GM19239 (cell line): ENCODE results near the gene B4GALT2.
A peak's percentile ranks its signal among the peaks of the same experiment; 100 is the strongest.

ENCODE experiments used
- DNase-seq: peaks from one replicate; pipeline ENCODE4 v3.0.0; 2011; ENCODE audit warnings: low spot score; ENCODE audit not compliant: insufficient read length
- FAIRE-seq: peaks from 2 replicates; lab custom pipeline; 2011; peaks lifted over from hg19 to GRCh38; lab: Jason Lieb, UNC

B4GALT2 gene, protein sequence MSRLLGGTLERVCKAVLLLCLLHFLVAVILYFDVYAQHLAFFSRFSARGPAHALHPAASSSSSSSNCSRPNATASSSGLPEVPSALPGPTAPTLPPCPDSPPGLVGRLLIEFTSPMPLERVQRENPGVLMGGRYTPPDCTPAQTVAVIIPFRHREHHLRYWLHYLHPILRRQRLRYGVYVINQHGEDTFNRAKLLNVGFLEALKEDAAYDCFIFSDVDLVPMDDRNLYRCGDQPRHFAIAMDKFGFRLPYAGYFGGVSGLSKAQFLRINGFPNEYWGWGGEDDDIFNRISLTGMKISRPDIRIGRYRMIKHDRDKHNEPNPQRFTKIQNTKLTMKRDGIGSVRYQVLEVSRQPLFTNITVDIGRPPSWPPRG

DNA sequence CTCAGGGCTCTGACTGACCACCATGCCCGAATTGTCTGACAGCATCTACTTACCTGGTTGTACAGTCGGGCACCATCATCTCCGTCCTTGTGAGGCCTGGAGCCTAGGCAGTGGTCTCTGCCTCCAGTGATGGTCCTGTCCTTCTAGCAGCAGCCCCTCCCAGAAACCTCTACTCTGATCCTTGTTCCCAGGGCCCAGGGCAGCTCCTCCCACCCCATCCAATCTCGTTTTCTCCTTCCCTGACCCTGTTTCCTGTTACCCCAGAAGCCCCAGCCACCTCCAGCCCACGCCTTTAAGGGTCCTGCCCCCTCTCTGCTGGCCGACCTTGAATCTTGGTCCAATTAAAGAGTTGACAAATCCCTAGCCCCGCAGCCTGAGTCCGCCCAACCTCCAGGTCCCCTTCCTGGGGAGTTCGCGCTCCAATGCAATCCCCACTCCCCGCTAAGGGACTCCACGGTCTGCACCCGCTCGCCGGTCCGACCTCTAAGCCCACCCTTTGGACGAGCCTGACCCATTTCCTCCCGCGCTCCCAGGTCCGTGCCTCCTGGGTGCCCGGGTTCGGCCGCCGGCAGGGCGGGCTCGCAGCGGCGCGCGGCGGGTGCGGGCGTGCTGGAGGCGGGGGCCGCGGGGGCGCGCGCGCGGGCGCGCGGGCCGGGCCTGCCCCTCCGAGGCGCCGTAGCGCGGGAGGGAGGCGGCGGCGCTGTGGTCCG is at the start of gene B4GALT2:
B4GALT2 (plus strand) TSS at position 660 of the 710 bp plus-strand sequence. CDS start 1,951 bp downstream, outside the sequence.
- peak; percentile 72 for FAIRE-seq
- peak; percentile 85 for DNase-seq

DNA sequence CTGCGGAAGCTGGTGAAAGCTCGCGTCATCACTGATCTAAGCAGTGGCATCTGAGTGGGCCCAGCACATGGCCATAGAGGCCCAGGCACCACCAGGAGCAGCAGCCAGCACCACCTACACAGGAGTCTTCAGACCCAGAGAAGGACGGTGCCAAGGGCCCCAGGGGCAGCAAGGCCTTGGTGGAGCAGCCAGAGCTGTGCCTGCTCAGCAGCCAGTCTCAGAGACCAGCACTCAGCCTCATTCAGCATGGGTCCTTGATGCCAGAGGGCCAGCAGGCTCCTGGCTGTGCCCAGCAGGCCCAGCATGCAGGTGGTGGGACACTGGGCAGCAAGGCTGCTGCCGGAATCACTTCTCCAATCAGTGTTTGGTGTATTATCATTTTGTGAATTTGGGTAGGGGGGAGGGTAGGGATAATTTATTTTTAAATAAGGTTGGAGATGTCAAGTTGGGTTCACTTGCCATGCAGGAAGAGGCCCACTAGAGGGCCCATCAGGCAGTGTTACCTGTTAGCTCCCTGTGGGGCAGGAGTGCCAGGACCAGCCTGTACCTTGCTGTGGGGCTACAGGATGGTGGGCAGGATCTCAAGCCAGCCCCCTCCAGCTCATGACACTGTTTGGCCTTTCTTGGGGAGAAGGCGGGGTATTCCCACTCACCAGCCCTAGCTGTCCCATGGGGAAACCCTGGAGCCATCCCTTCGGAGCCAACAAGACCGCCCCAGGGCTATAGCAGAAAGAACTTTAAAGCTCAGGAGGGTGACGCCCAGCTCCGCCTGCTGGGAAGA is 48.7 kb upstream of the B4GALT2 start:
- FAIRE-seq, result no peak

DNA sequence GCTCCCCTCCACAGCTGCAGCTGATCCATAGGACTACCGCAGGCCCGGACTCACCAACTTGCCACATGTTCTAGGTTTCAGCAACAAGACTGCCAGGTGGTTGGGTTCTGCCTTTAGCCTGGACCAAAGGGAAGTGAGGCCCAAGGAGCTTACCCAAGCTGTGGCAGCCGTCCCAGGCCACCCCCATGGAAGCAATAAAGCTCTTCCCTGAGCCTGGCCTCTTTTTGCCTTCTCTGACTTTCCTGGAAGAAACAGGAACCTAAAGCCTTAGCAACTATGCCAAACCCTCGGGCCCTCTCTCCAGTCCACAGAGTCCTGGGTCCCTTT is 48.1 kb upstream of the B4GALT2 start:
- FAIRE-seq, result no peak
- DNase-seq, result no peak

More for the DNA sequence above, 48.7 kb upstream of the B4GALT2 start:
- no peak for DNase-seq

DNA sequence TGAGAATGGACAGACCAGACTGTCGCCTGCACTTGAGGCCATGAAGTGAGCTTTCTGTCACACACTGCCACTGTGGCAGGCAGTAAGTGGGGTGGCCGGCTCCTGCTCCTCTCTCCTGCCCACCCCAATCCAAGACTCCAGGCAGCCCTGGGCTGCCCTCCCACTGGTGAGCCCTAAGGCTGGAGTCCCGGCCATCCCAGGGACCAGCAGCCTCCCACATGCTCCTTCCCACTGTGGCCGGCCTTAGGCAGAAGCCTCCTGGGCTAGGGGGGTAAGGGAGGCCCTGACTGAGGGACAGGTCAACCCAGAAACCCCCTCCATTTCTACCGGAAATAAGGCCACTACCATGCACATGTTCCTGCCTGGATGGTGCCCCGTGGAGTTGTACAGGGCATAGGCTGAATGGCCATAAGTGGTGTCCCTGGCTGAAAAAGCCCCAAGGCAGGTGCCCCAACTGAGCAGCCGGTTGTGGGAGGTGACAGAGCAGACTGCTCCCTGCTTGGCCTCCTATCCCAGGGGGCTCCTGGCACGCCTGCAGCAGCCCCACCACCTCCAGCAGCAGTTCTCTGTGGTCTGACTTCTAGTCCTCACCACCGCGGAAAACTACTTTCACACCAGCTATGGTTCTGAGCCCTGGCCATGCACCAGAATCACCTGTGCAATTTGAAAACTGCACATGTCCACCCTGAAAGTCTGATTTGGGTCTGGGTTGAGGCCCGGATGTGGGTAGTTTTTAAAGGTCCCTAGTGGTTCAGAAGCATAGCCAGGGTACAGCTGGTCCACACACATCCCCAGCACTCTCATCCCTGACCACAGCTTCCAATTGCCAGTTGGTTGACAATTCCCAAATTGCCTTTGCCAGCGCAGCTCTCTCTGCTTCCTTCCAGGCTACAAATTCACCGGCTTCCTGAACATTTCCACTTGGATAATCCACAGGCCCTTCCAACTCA is 47.0 kb upstream of the B4GALT2 start:
- no peak for FAIRE-seq
- no peak for DNase-seq

DNA sequence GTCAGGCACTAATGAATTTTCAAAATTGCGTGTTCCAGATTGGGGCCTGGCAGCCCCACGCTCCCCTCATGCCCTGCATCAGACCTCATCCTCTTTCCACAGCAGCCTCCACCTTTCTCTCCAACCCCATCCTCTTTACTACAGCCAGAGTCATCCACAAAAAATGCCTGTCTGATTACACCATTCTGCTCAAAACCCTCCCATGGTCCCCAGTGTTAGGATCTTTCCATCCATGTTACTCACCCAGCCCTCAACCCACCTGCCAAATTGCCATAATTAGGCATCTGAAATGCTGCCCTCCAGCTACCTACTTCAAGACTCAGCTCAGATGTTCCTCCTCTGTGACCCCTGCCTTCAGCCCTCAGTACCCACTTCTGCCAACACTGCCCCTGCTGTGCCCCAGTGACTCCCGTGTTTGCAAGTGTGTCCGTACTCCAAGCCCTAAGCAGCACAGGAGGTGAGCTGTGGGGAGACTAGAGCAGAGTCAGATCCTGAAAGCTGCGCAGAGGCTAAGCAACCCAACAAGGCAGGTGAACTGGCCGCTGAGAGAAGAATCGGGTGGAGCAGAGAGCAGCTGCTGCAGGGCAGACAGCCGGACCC is 46.1 kb upstream of the B4GALT2 start:
- DNase-seq (no peak), FAIRE-seq (peak; percentile 74)

DNA sequence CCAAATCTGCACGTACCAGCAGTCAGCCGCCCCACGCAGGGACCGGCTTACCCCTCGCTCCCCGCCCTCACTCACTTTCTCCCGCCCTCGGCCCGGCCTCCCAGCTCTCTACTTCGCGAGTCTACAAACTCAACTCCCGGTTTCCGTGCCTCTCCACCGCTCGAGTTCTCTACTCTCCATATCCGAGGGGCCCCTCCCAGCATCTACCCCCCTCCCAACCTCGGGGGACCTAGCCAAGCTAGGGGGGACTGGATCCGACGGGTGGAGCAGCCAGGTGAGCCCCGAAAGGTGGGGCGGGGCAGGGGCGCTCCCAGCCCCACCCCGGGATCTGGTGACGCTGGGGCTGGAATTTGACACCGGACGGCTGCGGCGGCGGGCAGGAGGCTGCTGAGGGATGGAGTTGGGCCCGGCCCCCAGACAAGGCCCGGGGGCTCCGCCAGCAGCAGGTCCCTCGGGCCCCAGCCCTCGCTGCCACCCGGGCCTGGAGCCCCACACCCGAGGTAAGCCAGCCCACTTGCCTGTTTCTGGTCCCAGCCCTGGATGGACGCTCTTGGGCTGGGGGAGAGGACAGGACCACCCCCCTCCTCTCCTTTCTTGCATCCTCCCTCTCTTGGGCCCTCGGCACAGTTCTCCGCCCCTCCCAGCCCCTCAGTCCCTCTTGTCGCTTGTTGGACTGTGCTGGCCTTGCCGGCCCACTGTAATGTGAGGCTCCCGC is 45.5 kb upstream of the B4GALT2 start, which contains the start of gene ARTN:
ARTN (plus strand) TSS at position 416 of the 715 bp plus-strand sequence. CDS start 1,856 bp downstream, outside the sequence.
- FAIRE-seq, result no peak

DNA sequence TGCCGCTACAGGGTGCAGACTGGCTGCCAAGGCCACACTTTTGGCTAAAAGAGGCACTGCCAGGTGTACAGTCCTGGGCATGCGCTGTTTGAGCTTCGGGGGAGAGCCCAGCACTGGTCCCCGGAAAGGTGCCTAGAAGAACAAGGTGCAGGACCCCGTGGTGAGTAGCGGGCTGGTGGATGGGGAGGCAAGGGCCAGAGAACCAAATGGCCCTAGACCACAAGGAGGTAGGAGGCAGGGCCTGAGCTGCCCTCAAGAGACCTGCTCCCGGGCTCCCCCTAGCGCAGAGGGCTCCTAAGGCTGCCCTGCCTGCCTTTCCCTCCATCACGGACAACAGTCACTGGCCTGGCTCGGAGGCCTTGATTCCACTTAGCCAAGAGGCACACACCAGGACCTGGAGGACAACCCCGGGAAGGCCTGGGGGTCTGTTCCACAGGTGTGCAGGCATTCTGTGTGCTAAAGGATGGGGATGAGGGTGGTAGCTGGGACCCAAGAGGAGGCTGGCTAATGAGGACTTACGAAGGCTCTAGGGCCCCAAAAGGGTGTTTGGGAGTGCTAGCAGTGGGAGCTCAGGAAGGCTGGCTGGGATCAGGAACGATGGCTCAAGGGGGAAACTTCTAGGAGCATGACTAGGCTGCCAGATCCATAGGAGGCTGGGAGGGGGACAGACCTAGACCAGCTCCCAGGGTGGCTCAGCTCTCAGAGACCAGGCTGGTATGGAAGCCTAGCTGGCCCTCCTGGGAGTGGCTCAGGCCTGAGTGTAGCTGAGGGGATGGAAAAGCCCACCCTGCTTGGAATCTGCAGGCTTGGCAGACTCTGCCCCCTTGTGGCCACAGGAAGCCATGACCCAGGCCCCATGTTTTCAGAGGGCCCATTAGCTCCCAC is 44.7 kb upstream of the B4GALT2 start:
- DNase-seq (peak; percentile 94), FAIRE-seq (peak; percentile 90)

More for the DNA sequence above, 45.5 kb upstream of the B4GALT2 start, which contains the start of gene ARTN:
- DNase-seq, result no peak

DNA sequence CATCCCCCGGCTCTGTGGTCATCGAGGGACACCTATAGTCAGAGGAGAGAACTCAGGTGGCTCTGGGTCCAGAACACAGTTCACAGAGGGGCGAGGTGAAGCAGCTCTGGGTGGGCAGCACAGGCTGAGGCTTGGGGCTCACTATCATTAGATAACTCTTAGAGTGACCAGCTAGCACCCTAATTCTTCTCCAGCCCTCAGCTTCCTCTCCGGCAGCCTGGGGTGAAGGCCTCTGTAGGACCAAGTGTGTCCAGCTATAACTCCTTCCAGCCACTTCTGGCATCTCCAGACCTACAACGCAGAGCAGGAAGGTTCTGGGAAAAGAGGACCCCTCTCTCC is 44.1 kb upstream of the B4GALT2 start:
- no peak for DNase-seq

DNA sequence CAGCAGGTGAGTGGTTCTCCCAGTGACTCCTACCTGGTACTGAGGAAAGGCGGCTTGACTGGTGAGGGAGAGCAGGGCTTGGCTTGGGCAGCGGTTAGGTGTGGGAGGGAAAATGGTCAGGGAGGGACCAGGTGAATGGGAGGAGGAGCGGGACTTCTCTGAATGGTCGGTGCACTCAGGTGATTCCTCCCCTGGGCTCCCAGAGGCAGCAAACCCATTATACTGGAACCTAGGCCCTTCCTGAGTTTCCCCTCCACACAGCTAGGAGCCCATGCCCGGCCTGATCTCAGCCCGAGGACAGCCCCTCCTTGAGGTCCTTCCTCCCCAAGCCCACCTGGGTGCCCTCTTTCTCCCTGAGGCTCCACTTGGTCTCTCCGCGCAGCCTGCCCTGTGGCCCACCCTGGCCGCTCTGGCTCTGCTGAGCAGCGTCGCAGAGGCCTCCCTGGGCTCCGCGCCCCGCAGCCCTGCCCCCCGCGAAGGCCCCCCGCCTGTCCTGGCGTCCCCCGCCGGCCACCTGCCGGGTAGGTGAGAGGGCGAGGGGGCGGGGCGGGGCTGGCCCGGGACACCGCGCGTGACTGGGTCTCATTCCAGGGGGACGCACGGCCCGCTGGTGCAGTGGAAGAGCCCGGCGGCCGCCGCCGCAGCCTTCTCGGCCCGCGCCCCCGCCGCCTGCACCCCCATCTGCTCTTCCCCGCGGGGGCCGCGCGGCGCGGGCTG is 43.1 kb upstream of the B4GALT2 start:
- FAIRE-seq (no peak), DNase-seq (no peak)

More for the DNA sequence above, 44.1 kb upstream of the B4GALT2 start:
- FAIRE-seq, result no peak

DNA sequence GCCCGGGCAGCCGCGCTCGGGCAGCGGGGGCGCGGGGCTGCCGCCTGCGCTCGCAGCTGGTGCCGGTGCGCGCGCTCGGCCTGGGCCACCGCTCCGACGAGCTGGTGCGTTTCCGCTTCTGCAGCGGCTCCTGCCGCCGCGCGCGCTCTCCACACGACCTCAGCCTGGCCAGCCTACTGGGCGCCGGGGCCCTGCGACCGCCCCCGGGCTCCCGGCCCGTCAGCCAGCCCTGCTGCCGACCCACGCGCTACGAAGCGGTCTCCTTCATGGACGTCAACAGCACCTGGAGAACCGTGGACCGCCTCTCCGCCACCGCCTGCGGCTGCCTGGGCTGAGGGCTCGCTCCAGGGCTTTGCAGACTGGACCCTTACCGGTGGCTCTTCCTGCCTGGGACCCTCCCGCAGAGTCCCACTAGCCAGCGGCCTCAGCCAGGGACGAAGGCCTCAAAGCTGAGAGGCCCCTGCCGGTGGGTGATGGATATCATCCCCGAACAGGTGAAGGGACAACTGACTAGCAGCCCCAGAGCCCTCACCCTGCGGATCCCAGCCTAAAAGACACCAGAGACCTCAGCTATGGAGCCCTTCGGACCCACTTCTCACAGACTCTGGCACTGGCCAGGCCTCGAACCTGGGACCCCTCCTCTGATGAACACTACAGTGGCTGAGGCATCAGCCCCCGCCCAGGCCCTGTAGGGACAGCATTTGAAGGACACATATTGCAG is 42.4 kb upstream of the B4GALT2 start:
- no peak for DNase-seq
- FAIRE-seq, result no peak

DNA sequence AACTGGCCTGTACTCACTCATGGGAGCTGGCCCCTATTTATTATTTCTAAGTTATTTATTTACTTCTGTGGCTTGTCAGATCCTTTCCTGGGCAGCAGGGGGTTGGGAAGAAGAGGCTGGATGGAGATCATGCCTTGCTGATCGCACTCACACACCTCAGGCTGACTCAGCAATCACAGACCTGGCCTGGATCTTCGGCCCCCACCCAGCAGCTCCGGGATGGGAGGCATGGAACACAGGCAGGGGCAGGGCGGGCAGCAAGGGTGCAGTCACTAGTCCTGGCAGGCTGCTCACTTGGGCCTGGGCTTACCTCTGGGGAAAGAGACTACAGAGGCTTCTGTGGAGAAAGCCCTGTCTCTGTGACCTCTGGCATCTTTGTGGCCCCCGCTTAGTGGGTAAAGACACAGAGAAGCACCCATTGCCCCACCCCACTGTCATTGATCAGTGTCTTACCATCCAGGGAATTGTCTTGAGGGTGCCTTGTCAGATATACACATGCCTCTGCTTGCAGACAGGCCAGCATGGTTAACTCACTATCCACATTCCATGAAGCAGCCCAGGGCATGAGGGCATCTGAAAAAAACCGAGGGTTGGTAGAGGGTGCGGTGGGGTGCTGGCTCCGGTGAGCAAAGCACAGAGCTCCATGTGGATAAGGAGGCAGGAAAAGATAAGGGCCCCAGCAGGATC is 41.7 kb upstream of the B4GALT2 start:
- DNase-seq, result no peak
- no peak for FAIRE-seq

DNA sequence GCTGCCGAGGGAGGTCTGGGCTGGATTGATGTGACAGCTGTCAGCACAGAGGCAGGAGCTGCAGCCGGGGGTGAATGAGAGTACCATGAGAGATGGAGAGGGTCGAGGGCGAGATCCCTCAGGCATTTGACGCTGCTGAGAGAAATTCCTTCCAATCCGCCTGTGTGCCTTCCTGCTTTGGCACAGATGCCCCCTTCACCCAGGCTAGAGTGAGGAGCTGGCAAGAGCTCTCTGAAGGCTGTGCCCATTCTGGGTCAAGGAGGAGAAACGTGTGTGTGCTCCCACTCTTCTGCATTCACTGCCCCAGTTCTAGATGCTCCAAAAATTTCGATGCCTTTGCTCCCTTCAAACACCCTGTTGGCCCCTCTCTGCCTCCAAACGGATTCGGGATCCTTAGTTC is 40.6 kb upstream of the B4GALT2 start:
- FAIRE-seq (no peak), DNase-seq (no peak)

DNA sequence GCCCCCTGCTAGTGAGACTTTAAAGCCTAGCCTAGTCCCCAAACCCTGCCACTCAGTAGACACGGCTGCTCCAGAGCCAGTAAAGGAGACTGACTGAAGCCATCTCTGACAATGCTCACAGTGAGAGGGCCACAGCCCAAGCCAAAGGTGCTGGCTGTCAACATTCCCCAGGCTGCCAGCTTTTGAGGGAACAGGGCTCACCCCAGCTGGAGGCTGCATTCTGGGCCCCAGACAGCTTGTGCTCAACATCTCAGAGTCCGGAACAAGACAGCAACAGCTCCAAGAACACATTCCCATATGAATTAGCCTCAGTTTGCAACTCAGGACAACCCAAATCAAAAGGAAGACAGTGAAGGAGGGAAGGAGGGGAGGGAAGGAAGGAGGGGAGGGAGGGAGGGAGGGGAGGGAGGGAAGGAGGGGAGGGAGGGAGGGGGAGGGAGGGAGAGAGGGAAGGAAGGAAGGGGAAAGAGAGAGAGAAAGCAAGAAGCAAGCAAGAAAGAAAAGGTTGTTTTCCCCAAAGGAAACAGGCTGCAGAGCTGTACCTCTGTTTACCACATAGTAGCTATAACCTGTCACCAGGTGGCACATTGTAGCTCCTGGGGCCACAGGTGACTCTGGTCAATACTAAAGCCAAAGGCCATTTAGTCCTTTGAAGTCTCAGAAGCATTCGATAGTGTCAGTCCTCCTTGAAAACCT is 40.0 kb upstream of the B4GALT2 start:
- no peak for FAIRE-seq

DNA sequence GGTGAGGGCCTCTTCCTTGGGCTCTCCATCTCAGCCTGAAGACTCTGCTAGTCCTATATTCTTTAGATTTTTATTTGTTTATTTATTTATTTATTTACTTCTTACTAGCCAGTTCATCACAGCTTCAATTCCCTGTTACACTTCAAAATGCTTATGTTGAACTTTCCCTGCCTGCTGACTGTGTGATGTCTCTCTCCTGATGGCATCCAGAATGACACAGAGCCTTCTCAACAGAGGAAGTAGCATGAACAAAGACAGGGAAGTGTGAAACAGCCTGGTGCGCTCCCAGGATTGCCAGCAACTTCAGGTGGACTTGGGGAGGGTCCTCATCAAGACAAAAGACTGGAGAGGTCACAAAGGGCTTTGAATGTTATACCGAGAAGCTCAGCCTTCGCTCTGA is 36.6 kb upstream of the B4GALT2 start:
- FAIRE-seq (no peak), DNase-seq (no peak)

More for the DNA sequence above, 40.0 kb upstream of the B4GALT2 start:
- DNase-seq, result no peak

DNA sequence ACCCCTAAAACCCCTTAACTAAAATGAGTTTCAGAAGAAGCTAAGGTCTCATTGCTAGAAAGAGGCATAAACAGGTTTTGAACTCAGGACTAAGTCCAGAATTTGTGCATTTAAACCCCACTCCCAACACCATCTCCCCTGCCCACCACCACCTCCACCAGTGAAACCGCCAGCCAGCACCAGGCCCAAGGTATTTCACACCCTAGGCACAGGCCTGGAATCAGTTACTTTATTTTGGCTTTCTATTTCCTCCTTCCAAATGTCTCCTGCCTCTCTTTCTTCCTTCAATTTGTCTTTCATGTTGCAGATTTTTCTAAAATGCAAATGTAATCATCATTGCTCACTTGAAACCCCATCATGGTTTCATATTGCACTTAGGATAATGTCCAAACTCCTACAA is 34.1 kb upstream of the B4GALT2 start:
- no peak for FAIRE-seq
- no peak for DNase-seq
